Measurements from ENCODE around the gene COA8. TPM values are rescaled to one million over a fixed set of nuclear protein-coding genes. Genes with fewer than 3 reads are reported as not detected.
A peak's percentile ranks its signal among the peaks of the same experiment; 100 is the strongest.

The COA8 gene
- total and polyA plus RNA-seq, 10 of the 15 experiments (the other 5 are each of a cell fraction or from before 2014, with no cell fraction given), result 6.1 to 69.5 (median 25.8) TPM

DNA sequence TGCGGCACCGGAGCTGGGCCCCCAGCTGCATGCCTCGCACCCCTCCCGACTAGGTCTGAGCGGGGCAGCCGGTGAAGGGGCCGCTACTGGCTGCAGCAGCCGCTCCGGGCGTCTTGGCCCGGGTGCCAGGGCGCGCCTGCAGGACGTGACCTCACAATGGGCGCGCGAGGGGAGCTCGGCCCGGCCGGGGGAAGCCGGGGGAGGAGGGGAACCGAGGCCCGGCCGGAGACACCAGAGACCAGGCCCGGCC, 656 bp upstream of the COA8 start:
- intact Hi-C loops (cut with micrococcal nuclease; ENCODE audit: unreplicated experiment) (loop anchor here (5.0 kb wide), 1 partner anchor 70 kb away; no protein-coding TSS in a partner anchor), in situ Hi-C loops (cut with MboI) (no loop called here)
- Histone ChIP-seq H3K36me3 (ENCODE audit: control insufficient read depth in 2 of 2, insufficient read depth in 2 of 2, low read length in 1 of 2) (peaks cover 0 to 14% of the 10 kb centered on the region in 2 experiments; a peak in 3 of 4 replicates), H3K9me3 (replicated peaks; ENCODE audit: control insufficient read depth, insufficient read depth, low read length) (no peaks in the 10 kb centered on the region), H4K20me1 (ENCODE audit: control insufficient read depth, insufficient read depth) (0 out of 2 replicates have a peak, but pooled peaks cover 6% of the 10 kb centered on the region), H3K4me1 (ENCODE audit: control insufficient read depth, insufficient read depth, low read length) (peaks cover 13% of the 10 kb centered on the region), H3K4me3 (peak overlapping the region; percentile 97), H2AFZ (ENCODE audit: control insufficient read depth, low read depth, low read length) (peak overlapping the region; percentile 96), H3K79me2 (ENCODE audit: control insufficient read depth, insufficient read depth, low read length) (peaks cover 79% of the 10 kb centered on the region), H3K9ac (ENCODE audit: control insufficient read depth, insufficient read depth, low read length) (peak overlapping the region; percentile 82), H3K4me2 (ENCODE audit: control insufficient read depth, insufficient read depth) (peak overlapping the region; percentile 88; the same call in 1 of the 2 replicates), H3K27ac (ENCODE audit: control insufficient read depth, insufficient read depth) (peak overlapping the region; percentile 94), H3K27me3 (replicated peaks in 1 of 2; ENCODE audit: control insufficient read depth in 2 of 2, insufficient read depth in 2 of 2, low read length in 1 of 2) (no peaks in the 10 kb centered on the region)
- ATAC-seq (no peak; the same call in 2 of the 3 replicates), FAIRE-seq (no peak), DNase-seq (ENCODE audit: low read depth, low spot score) (no peak)
- RAD21 ChIA-PET (ENCODE audit: unreplicated experiment), result interaction anchor here (1.6 kb wide), 1 partner anchor 32 kb away, joined by 5 read pairs; no protein-coding TSS in a partner anchor
- BruUV-seq (replicated peaks), result no TSS peak
- POLR2A ChIA-PET, result interaction anchor here (0.7 kb wide), 1 partner anchor 158 kb away, joined by 3 read pairs; no protein-coding TSS in a partner anchor
- SMC1A ChIA-PET (ENCODE audit: uncharacterized antibody, unreplicated experiment), result interaction anchor here (0.7 to 1.4 kb wide), 3 partner anchors 33 to 245 kb away, joined by 3 read pairs; partner anchors contain the start of gene TRMT61A
- CTCF ChIA-PET, result interaction anchor here (1.2 to 1.3 kb wide), 2 partner anchors 35 to 41 kb away, joined by 4 read pairs; no protein-coding TSS in a partner anchor
- 0% methylated on average over 20 of the region's 25 CpGs for WGBS (ENCODE audit: insufficient coverage, insufficient replicate concordance, low lambda C conversion rate, missing lambda C conversion rate)
- TF ChIP-seq RUNX3 (IDR thresholded peaks at IDR 0.05; ENCODE audit: low read length), result 0 out of 2 replicates have a peak, but pooled peaks have one; percentile 3
- TF ChIP-seq, protein P1, sequence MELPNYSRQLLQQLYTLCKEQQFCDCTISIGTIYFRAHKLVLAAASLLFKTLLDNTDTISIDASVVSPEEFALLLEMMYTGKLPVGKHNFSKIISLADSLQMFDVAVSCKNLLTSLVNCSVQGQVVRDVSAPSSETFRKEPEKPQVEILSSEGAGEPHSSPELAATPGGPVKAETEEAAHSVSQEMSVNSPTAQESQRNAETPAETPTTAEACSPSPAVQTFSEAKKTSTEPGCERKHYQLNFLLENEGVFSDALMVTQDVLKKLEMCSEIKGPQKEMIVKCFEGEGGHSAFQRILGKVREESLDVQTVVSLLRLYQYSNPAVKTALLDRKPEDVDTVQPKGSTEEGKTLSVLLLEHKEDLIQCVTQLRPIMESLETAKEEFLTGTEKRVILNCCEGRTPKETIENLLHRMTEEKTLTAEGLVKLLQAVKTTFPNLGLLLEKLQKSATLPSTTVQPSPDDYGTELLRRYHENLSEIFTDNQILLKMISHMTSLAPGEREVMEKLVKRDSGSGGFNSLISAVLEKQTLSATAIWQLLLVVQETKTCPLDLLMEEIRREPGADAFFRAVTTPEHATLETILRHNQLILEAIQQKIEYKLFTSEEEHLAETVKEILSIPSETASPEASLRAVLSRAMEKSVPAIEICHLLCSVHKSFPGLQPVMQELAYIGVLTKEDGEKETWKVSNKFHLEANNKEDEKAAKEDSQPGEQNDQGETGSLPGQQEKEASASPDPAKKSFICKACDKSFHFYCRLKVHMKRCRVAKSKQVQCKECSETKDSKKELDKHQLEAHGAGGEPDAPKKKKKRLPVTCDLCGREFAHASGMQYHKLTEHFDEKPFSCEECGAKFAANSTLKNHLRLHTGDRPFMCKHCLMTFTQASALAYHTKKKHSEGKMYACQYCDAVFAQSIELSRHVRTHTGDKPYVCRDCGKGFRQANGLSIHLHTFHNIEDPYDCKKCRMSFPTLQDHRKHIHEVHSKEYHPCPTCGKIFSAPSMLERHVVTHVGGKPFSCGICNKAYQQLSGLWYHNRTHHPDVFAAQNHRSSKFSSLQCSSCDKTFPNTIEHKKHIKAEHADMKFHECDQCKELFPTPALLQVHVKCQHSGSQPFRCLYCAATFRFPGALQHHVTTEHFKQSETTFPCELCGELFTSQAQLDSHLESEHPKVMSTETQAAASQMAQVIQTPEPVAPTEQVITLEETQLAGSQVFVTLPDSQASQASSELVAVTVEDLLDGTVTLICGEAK (IDR thresholded peaks at IDR 0.05; ENCODE audit: borderline replicate concordance), result no peak
- TF ChIP-seq, protein P2, sequence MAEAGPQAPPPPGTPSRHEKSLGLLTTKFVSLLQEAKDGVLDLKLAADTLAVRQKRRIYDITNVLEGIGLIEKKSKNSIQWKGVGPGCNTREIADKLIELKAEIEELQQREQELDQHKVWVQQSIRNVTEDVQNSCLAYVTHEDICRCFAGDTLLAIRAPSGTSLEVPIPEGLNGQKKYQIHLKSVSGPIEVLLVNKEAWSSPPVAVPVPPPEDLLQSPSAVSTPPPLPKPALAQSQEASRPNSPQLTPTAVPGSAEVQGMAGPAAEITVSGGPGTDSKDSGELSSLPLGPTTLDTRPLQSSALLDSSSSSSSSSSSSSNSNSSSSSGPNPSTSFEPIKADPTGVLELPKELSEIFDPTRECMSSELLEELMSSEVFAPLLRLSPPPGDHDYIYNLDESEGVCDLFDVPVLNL (IDR thresholded peaks at IDR 0.05; ENCODE audit: low read depth, low read length), result no peak
- no peak for TF ChIP-seq SMARCA5 (IDR thresholded peaks at IDR 0.05)
- no peak for TF ChIP-seq HDAC2 (IDR thresholded peaks at IDR 0.05)
- no peak for TF ChIP-seq TCF3 (IDR thresholded peaks at IDR 0.05; ENCODE audit: borderline replicate concordance, insufficient read depth, low read depth, low read length)
- TF ChIP-seq RELB (IDR thresholded peaks at IDR 0.05; ENCODE audit: low read depth), result no peak
- no peak for TF ChIP-seq NFIC (IDR thresholded peaks at IDR 0.05; ENCODE audit: low read depth, low read length)
- TF ChIP-seq GABPA (IDR thresholded peaks at IDR 0.05; ENCODE audit: low read depth), result peak; percentile 30; the same call in 1 of the 2 replicates
- TF ChIP-seq RBBP5 (conservative IDR thresholded peaks at IDR 0.05), result no peak
- TF ChIP-seq NRF1 (conservative IDR thresholded peaks at IDR 0.05; ENCODE audit: low read depth, low read length), result no peak
- no peak for TF ChIP-seq SP1 (IDR thresholded peaks at IDR 0.05; ENCODE audit: low read depth, low read length)
- TF ChIP-seq HDGF (IDR thresholded peaks at IDR 0.05), result no peak
- no peak for TF ChIP-seq YBX1 (IDR thresholded peaks at IDR 0.05)
- TF ChIP-seq MYB (IDR thresholded peaks at IDR 0.05; ENCODE audit: borderline replicate concordance, low read depth, low read length), result no peak
- no peak for TF ChIP-seq ETV6 (conservative IDR thresholded peaks at IDR 0.05 in 1 of 2, IDR thresholded peaks at IDR 0.05 in 1 of 2; ENCODE audit: borderline replicate concordance in 1 of 2, low read depth in 1 of 2)
- no peak for TF ChIP-seq BHLHE40 (IDR thresholded peaks at IDR 0.05; ENCODE audit: borderline replicate concordance in 1 of 2, low read depth in 2 of 2, low read length in 1 of 2)
- TF ChIP-seq MXI1 (IDR thresholded peaks at IDR 0.05; ENCODE audit: low read depth, low read length), result 0 out of 2 replicates have a peak, but pooled peaks have one; percentile 1
- TF ChIP-seq RB1 (IDR thresholded peaks at IDR 0.05; ENCODE audit: borderline replicate concordance), result no peak
